Activated CD4-positive, CD25-positive, alpha-beta regulatory T cell (primary cell): ENCODE data around the gene SGMS1.
"Not testable (repeated sequence)": the region's sequence is repeated elsewhere in the genome, so short reads cannot be mapped to it uniquely, and the experiment has no call there.

Source experiments
- DNase-seq, 4 experiments: peaks; one replicate each; lab custom pipeline; 2025; lab: John Stamatoyannopoulos, UW

SGMS1 gene

GRCh38 chr10:50304660-50305059 is 319.1 kb downstream of the SGMS1 start:
- DNase-seq = no peak

GRCh38 chr10:50299948-50300669 is 323.6 kb downstream of the SGMS1 start:
- DNase-seq = no peak

- no peak for DNase-seq
Measured at GRCh38 chr10:50295367-50295766, 328.4 kb downstream of the SGMS1 start.

GRCh38 chr10:50294582-50294981 is 329.2 kb downstream of the SGMS1 start:
- no peak for DNase-seq

- DNase-seq = no peak
Measured at GRCh38 chr10:50293513-50294313, 330.0 kb downstream of the SGMS1 start.

- no peak for DNase-seq
Measured at GRCh38 chr10:50291261-50291850, 332.4 kb downstream of the SGMS1 start.

GRCh38 chr10:50289196-50289595 is 334.6 kb downstream of the SGMS1 start:
- DNase-seq = no peak

GRCh38 chr10:50286996-50287803 is 336.6 kb downstream of the SGMS1 start:
- no peak for DNase-seq

GRCh38 chr10:50286517-50286916 is 337.2 kb downstream of the SGMS1 start:
- no peak for DNase-seq

- DNase-seq = no peak
Measured at GRCh38 chr10:50281967-50282522, 341.7 kb downstream of the SGMS1 start.

GRCh38 chr10:50281210-50281966 is 342.4 kb downstream of the SGMS1 start:
- DNase-seq = no peak

- DNase-seq = no peak
Measured at GRCh38 chr10:50280049-50280841, 343.5 kb downstream of the SGMS1 start.

- no peak for DNase-seq
Measured at GRCh38 chr10:50279489-50279888, 344.3 kb downstream of the SGMS1 start.

GRCh38 chr10:50275650-50276235 is 348.0 kb downstream of the SGMS1 start:
- peak in 1 of 4 experiments; percentile 10 for DNase-seq

GRCh38 chr10:50272531-50272930 is 351.2 kb downstream of the SGMS1 start:
- no peak for DNase-seq

- no peak for DNase-seq
Measured at GRCh38 chr10:50271564-50272250, 352.0 kb downstream of the SGMS1 start.

GRCh38 chr10:50267877-50268276 is 355.9 kb downstream of the SGMS1 start:
- DNase-seq = not testable (repeated sequence)

GRCh38 chr10:50262625-50263024 is 361.1 kb downstream of the SGMS1 start:
- not testable (repeated sequence) for DNase-seq

- no peak for DNase-seq
Measured at GRCh38 chr10:50260791-50261281, 362.9 kb downstream of the SGMS1 start.
